Activated CD4-positive, alpha-beta T cell treated with anti-CD3 and anti-CD28 coated beads, Interleukin-2, amount 10 ng/mL, durations not matched to agents 7 days and 5 days (primary cell): ENCODE data around the gene ACTR2. TPM values are rescaled to one million over a fixed set of nuclear protein-coding genes. Genes with fewer than 3 reads are reported as not detected.
A peak's percentile ranks its signal among the peaks of the same experiment; 100 is the strongest.

Experiments
- CTCF ChIA-PET: fragments of 350-600 bp; sonication (Branson Sonifier 250); formaldehyde crosslinking; loops from one replicate; lab custom pipeline; 2021; ENCODE audit warnings: antibody characterized with exemption; lab: Charles Lee
- POLR2A ChIA-PET: fragments of 350-600 bp; sonication (Branson Sonifier 250); formaldehyde crosslinking; loops from one replicate; lab custom pipeline; 2021; ENCODE audit warnings: antibody characterized with exemption; lab: Charles Lee
- DNase-seq: peaks from one replicate; pipeline ENCODE4 v3.0.0-alpha.2; 2020
- H3K27ac Mint-ChIP-seq: one replicate; pipeline ENCODE4 v1.8.0; 2021; ENCODE audit warnings: mild to moderate bottlenecking, moderate library complexity, mixed read lengths
- H3K27me3 Mint-ChIP-seq: one replicate; pipeline ENCODE4 v1.8.0; 2021; ENCODE audit warnings: mixed read lengths
- H3K36me3 Mint-ChIP-seq: one replicate; pipeline ENCODE4 v1.8.0; 2021; ENCODE audit warnings: low read depth, mixed read lengths
- H3K4me1 Mint-ChIP-seq: one replicate; pipeline ENCODE4 v1.8.0; 2021; ENCODE audit warnings: mixed read lengths
- H3K4me3 Mint-ChIP-seq: one replicate; pipeline ENCODE4 v1.8.0; 2021; ENCODE audit warnings: mild to moderate bottlenecking, moderate library complexity, mixed read lengths
- H3K9me3 Mint-ChIP-seq: one replicate; pipeline ENCODE4 v1.8.0; 2021; ENCODE audit warnings: mixed read lengths
- total RNA-seq, 2 experiments: library from RNA; stranded (reverse); gene quantifications; one replicate each; pipeline ENCODE4 v1.2.3, GENCODE V29; 2021

Gene ACTR2
- total RNA-seq, 2 experiments from 2014 or later = 467 to 502 TPM

DNA sequence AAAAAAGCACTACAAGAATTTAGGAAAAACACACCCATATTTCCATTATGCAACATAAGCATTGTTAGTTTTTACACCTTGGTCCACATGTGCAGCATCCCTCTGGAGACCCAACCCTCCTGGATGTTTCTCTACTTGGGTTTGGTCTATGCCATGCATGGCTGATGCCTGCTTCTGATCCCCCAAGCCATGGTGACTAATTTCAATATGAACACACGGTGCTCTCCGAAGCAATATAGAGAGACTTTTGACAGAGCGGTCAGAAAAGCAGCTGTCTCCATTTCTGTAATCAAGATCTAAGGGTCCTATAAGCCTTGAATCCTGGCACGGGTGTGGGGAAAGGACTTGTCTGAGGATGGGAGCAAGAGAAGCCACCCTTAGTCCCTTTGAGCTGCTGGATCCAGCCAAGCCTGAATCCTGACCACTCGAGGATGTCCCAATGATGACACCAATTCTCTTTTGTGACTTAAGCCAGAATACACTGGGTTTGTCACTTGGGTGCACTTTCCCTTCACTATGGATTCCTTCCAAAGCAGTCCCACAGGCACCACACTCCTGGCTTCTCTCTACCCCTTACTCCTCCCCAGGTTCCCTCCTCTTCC, 91.5 kb downstream of the ACTR2 start:
- Mint-ChIP-seq H3K9me3 (peaks cover 4% of the 10 kb centered on the region), H3K27ac (peak overlapping the region; percentile 46), H3K4me1 (peaks cover 19% of the 10 kb centered on the region), H3K36me3 (peaks cover 4% of the 10 kb centered on the region), H3K4me3 (no peak overlapping the region), H3K27me3 (no peaks in the 10 kb centered on the region)
- CTCF ChIA-PET = interaction anchor here (0.8 to 2.0 kb wide), 5 partner anchors 10 to 43 kb away, joined by 3 to 8 read pairs (median 5); no protein-coding TSS in a partner anchor
- POLR2A ChIA-PET = no interaction called here
- DNase-seq = no peak

DNA sequence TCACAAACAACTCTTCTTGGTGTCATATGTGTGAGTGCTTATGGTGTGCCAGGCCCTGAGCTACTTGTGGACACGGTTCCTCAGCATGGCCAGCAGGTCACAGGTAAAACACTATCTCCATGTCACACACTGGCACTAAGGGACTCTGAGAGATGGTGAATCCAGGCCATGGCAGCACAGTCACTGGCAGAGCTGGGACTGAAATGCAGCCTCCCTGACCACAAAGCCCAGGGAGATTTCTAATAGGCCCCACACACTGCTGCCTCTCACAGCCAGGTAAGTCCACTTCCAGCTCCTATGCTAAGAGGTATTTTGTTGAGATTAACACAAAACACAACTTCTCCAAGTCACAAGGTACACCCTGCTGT, 92.0 kb downstream of the ACTR2 start:
- POLR2A ChIA-PET = no interaction called here
- Mint-ChIP-seq H3K27me3 (no peaks in the 10 kb centered on the region), H3K27ac (peak overlapping the region; percentile 46), H3K4me1 (peaks cover 19% of the 10 kb centered on the region), H3K9me3 (peaks cover 4% of the 10 kb centered on the region), H3K36me3 (peaks cover 4% of the 10 kb centered on the region), H3K4me3 (no peak overlapping the region)
- no peak for DNase-seq
- CTCF ChIA-PET = interaction anchor here (0.6 to 2.0 kb wide), 8 partner anchors 10 to 357 kb away, joined by 3 to 8 read pairs (median 4); no protein-coding TSS in a partner anchor

DNA sequence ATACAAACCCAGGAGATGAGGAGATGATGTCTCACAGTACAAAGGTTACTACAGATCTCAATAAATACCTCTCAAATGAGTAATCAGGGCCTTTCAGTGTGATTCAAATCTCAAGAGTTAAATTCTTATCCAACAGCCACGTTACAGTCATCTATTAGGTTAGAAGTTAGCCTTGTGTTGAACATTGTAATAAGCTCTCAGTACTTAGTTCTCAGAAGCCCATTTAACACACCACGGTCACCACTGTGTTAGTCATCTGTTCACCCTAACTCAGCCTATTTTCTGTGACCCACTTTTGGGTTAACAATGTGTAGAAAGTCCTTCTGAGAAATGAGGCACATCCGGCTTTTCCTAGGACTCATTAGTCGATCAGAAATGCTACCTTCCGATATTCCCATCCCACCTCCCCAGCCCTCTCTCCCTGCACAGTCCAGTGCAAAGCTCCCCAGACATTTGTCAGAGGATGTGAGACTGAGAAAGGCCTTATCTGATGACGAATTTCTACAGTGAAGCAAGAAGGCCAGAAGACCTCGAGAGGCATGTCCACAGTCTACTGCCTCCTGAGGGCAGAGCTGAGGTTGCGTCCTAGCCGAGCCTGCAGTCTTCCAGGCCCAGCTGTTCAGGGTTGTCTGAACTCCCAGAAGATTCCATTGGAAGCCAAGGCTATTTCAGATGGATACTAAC, 92.6 kb downstream of the ACTR2 start:
- Mint-ChIP-seq H3K4me3 (no peak overlapping the region), H3K27ac (no peak overlapping the region), H3K9me3 (peaks cover 4% of the 10 kb centered on the region), H3K27me3 (no peaks in the 10 kb centered on the region), H3K4me1 (peaks cover 19% of the 10 kb centered on the region), H3K36me3 (peaks cover 4% of the 10 kb centered on the region)
- POLR2A ChIA-PET = no interaction called here
- CTCF ChIA-PET = interaction anchor here (0.6 to 2.0 kb wide), 12 partner anchors 11 to 356 kb away, joined by 3 to 8 read pairs (median 4); no protein-coding TSS in a partner anchor
- DNase-seq = no peak

Other genes with a start within 250 kb of the ACTR2 start
- 10 to 100 TPM; 50.1 to 54.6 TPM for gene SLC1A4, start 238.4 kb upstream of the ACTR2 start, total RNA-seq
- gene CEP68, start 171.4 kb upstream of the ACTR2 start, total RNA-seq = 1 to 10 TPM; 9.0 to 9.2 TPM
- 10 to 100 TPM; 56.0 to 63.5 TPM for gene RAB1A, start 97.7 kb upstream of the ACTR2 start, total RNA-seq
- 1 to 10 TPM; 6.2 to 8.1 TPM for gene SPRED2, start 204.8 kb downstream of the ACTR2 start, total RNA-seq